ENCODE measurements around the gene LIPA. TPM values are rescaled to one million over a fixed set of nuclear protein-coding genes. Genes with fewer than 3 reads are reported as not detected.

LIPA gene
- total RNA-seq, 3 donors from 2014 or later = 13.2 to 15.8 (median 14.7) TPM

DNA sequence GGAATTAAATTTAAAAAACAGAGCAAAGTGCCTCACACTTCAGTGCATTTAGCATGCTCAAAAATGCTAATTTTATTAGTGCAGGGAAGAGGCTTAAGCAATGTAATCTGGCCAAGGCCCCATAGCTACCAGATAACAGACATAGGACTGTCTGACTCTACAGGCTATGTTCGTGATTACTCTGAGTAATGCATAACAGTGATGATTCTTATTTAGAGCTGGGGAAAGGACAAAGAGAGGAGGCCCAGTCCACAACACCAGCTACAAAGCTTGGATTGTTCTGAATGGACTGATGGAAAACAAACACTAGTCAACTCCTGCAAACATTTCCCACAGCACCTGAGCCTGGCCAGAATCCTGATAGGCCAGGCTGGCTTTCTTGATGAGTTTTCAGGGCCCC, 36.1 kb downstream of the LIPA start:
- ATAC-seq = no peak
- Mint-ChIP-seq H3K4me3 (no peak overlapping the region), H3K36me3 (ENCODE audit: insufficient read depth) (peaks cover 1% of the 10 kb centered on the region), H3K9me3 (no peaks in the 10 kb centered on the region), H3K27me3 (ENCODE audit: low read depth) (peaks cover 2% of the 10 kb centered on the region), H3K4me1 (ENCODE audit: low read depth) (peaks cover 9% of the 10 kb centered on the region)
- DNase-seq = no peak

DNA sequence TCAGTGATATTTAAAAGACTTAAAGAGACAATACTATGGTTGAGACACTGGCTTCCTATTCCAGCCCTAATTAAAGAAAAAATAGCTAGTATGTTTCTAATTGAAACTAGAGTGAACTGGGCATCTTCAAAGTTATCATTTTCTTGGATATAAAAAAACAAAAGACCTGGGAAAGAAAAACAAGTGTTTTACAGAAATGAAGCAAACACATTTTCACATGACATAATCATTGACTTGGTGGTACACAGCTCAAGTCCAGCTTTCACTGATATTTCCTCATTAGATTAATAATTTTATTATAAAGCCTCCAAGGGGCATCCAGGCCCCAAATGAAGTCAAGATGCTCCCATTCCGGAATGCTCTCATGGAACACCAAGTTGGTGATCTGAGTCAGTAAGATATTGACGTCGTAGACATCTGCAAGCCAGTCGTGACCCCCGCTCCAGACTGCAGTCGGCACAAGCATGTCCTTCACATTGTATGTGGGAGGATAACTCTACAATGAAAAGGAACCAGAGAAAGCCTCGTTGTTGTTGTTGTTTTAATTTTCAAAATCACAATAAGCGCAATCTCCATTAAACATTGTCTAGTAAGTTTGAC, 36.9 kb downstream of the LIPA start:
- Mint-ChIP-seq H3K4me1 (ENCODE audit: low read depth) (peaks cover 9% of the 10 kb centered on the region), H3K27me3 (ENCODE audit: low read depth) (peaks cover 8% of the 10 kb centered on the region), H3K9me3 (no peaks in the 10 kb centered on the region), H3K4me3 (no peak overlapping the region), H3K36me3 (ENCODE audit: insufficient read depth) (peaks cover 1% of the 10 kb centered on the region)
- DNase-seq (no peak), ATAC-seq (no peak)

DNA sequence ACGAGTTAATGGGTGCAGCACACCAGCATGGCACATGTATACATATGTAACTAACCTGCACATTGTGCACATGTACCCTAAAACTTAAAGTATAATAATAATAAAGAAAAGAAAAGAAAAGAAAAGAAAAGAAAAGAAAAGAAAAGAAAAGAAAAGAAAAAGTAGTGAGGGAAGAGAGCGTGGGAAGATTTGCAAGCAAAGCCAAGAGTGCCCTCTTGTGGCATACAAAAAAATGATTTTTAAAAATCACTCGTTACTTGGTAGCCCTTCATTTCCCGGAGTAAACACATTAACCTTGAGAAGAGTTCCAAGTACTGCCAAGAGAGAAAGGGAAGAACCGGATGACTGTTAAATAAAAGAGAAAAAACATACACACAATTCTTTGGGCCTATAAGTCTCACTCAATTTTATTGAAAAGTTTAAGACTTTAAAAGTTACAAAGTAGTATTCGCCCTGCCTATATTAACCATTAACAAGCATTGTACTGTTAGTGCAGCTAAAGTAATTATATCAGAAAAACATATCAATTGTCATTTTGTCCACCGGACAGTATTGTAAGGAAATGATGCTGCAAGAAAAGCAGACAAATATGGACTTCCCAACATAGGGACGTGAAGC, 38.3 kb downstream of the LIPA start:
- Mint-ChIP-seq H3K27me3 (ENCODE audit: low read depth) (peaks cover 18% of the 10 kb centered on the region), H3K4me1 (ENCODE audit: low read depth) (peaks cover 9% of the 10 kb centered on the region), H3K36me3 (ENCODE audit: insufficient read depth) (peaks cover 1% of the 10 kb centered on the region), H3K9me3 (no peaks in the 10 kb centered on the region), H3K4me3 (no peak overlapping the region)
- ATAC-seq (no peak), DNase-seq (no peak)

DNA sequence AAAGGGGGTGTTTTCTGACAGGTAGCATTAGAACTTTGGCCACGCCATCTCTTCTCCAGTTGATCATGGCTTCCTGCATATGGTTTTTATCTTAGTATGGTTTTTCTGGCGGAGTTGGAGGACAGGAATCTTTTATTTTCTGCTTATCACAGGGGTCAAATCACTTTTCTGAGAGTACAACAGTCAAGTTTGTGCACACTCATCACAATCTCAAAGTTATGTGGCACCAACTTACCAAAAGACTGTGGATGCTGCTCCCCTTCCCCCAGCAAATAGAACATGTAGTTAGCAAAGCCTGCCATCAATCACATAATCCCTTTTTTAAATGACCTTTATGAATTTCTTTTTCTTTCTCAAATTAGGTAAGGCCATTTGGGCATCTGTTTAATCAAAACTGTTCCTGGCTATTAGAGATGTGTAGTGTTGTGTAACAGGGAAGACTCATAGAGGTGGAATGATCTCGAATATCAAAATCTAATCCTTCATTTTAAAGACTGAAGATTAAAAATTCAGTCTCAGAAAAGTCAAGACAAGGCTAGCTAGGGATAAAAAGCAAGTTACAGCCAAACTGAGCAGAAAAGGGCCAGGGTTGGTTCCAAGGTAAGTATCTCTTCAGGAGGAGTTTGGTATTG, 40.7 kb downstream of the LIPA start:
- no peak for ATAC-seq
- Mint-ChIP-seq H3K9me3 (no peaks in the 10 kb centered on the region), H3K4me1 (ENCODE audit: low read depth) (peaks cover 12% of the 10 kb centered on the region), H3K4me3 (no peak overlapping the region), H3K27me3 (ENCODE audit: low read depth) (peaks cover 29% of the 10 kb centered on the region), H3K36me3 (ENCODE audit: insufficient read depth) (peaks cover 1% of the 10 kb centered on the region)
- no peak for DNase-seq

DNA sequence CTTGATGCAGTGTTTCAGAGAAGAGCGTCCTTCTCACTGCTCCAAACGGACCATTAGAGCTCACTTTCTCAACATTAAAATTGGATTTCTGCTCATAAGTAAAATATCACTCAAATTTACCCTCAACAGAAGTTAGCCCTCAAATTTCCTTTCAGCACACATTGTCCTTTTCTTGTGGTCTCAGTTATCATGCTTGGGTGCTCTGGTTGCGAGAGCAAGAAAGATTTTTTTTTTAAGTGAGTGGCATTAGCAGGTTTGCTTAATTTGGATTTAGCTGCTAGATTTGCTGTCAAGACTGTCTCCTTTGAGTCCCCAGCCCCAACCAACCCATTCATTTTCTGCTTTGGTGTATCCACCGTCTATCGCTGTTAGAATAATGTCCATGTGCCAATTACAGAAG, 41.9 kb downstream of the LIPA start:
- peaks cover 12% of the 10 kb centered on the region for H3K4me1 Mint-ChIP-seq (ENCODE audit: low read depth)
- no peak for ATAC-seq

DNA sequence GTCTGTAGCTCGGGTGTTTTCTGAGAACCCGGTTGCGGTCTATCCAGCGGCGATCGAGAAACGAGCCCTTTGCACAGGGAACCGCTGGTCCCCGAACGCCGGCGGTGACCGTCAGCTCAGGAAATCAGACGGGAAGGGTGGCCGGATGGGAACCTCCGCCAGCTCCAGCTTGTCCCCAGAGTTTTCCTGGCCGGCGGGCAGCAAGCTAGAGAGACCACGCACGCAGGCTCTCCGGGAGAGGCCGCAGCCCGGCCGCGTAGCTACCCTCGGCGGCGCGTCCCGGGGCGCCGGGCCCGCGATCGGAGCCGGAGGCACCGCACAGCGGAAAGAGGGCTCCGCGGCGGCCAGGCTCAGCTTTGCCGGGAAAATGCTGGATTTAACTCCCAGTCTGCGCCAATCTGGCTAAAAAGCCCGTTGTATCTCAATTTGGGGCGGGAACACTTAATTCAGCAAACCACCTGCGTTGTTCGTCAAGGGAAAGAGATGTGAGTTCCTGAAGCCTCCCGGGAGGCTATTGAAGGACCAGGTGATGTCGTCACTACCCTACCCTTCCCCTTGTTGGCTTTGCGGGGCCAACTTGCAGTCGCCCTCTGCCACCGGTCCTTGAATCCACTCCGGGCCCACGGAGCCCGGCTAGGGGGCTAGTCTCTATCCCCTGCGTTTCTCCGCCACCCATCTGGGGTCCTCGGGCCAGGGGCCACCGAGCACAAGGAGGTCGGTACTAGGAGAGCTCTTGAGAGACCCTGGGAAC, 43.6 kb downstream of the LIPA start:
- Mint-ChIP-seq H3K27me3 (ENCODE audit: low read depth) (peaks cover 35% of the 10 kb centered on the region), H3K9me3 (no peaks in the 10 kb centered on the region), H3K4me1 (ENCODE audit: low read depth) (peaks cover 11% of the 10 kb centered on the region), H3K4me3 (peak overlapping the region; percentile 80), H3K36me3 (ENCODE audit: insufficient read depth) (no peaks in the 10 kb centered on the region)
- DNase-seq (no peak), ATAC-seq (peak; percentile 27 to 41)

More for the DNA sequence above, 41.9 kb downstream of the LIPA start:
- Mint-ChIP-seq H3K27me3 (ENCODE audit: low read depth) (peaks cover 35% of the 10 kb centered on the region), H3K36me3 (ENCODE audit: insufficient read depth) (peaks cover 1% of the 10 kb centered on the region), H3K4me3 (no peak overlapping the region), H3K9me3 (no peaks in the 10 kb centered on the region)
- no peak for DNase-seq

DNA sequence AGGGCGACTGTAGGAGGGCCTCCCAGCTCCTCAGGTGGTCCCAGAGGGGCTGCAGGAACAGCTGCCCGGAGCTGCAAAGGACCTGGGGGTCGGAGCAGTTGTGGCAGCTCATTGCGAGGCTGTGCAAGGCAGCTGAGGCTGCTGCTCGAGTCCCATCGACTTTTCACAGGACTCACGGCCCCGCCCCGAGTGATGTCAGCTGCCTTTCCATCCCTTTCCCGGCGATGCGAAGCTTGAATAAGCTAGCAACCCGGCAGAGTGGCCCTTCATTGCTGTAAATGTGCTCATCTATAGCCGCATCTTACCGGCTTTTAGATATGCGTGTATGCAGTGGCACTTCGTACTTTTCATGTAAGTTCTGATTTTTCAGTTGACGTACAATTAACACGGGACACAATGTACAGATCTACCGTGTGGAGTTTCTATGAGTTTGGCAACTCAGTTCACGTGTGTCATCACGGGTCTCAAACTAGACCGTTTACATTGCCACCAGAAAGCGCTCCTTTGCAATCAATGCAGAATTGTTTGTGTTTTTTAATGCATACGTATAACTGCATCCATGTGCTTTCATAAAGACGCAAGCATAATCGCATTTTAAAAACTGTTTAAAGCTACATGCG, 44.3 kb downstream of the LIPA start, which contains the start of gene CH25H:
CH25H (minus strand) TSS at position 137 of the 620 bp plus-strand sequence; CDS start at position 112, 25 bp downstream.
- Mint-ChIP-seq H3K27me3 (ENCODE audit: low read depth) (peaks cover 35% of the 10 kb centered on the region), H3K9me3 (no peaks in the 10 kb centered on the region), H3K4me3 (peak within 1 kb of the TSS; percentile 80), H3K36me3 (ENCODE audit: insufficient read depth) (no peaks in the 10 kb centered on the region), H3K4me1 (ENCODE audit: low read depth) (peaks cover 11% of the 10 kb centered on the region)
- DNase-seq = peak; percentile 40
- ATAC-seq = peak; percentile 67 to 70

DNA sequence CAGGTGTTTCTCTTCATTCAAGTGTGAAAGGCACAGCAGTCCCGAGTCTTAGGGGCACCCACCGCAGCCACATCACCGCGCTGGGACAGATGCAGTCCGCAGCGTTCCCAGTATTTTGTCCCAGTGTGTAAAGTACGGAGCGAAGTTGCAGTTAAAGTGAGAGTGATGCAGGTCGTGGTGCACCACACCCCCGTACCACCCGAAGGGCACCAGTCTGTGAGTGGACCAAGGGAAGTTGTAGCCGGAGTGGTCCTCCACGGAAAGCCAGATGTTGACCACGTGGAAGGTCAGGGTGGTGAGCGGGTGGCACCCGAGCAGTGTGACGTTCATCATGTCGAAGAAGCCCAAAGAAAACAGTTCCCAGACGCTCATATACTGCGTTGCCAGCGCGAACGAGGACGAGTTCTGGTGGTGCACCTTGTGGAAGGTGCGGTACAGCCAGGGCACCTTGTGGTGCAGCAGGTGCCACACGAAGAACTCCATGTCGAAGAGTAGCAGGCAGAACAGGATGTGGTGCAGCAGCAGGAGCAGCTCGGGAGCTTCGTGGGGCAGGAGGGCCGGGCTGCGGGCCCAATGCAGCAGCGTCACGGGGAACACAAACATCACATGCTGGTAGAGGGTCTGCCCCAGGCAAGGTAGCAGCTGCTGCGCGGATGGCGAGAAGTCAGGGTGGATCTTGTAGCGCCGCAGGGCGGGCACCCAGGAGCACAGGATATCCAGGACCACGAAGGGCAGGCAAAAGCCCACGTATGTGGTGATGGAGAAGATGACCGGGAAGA, 45.0 kb downstream of the LIPA start:
- Mint-ChIP-seq H3K27me3 (ENCODE audit: low read depth) (peaks cover 35% of the 10 kb centered on the region), H3K9me3 (no peaks in the 10 kb centered on the region), H3K4me3 (peak overlapping the region; percentile 80), H3K4me1 (ENCODE audit: low read depth) (peaks cover 11% of the 10 kb centered on the region), H3K36me3 (ENCODE audit: insufficient read depth) (no peaks in the 10 kb centered on the region)
- ATAC-seq (peak; percentile 55 to 62), DNase-seq (no peak)

DNA sequence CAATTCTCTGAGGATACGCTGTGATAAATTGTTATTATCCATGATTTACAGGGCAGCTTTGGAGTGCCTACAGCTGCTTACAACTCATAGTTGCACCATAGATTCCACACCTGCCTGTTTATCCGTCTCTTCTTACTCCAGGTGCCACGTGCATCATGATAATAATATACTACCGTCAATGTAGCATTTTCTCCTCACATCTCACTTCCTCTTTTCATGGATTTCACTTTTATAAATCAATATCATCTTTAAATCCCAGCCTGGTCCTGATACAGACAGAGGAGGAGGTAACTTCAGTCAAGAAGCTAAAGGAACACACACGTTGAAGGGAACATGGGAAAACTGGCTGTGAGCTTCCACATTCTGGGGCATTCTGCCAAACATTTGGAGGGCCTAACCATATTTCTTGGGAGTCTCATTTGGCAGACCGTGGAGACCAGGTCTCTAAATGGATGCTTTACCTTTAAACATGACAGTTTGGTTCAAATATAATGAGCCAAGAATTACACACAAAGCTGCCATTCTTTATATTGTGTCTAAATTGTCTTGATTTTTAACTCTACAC, 46.9 kb downstream of the LIPA start:
- Mint-ChIP-seq H3K4me3 (no peak overlapping the region), H3K9me3 (no peaks in the 10 kb centered on the region), H3K36me3 (ENCODE audit: insufficient read depth) (no peaks in the 10 kb centered on the region), H3K27me3 (ENCODE audit: low read depth) (peaks cover 31% of the 10 kb centered on the region), H3K4me1 (ENCODE audit: low read depth) (peaks cover 14% of the 10 kb centered on the region)
- no peak for ATAC-seq
- DNase-seq = no peak

DNA sequence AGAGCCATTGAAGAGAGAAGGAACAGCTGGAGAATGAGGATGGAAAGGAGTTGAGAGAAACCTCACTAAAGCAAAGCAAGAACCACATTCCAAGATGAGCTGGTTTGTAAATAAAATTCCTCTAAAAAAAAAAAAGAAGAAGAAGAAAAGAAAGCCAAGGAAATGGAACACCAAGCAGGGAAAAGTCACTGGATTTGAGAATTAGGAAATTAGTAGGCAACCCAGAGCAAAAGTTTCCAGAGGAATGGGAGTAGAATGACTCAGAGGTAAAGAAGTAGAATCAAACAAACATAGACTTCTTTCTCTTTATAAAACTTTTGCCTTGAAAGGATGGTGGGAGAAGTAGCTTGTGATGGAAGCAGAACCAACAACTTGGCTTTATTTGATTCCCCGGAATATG, 48.3 kb downstream of the LIPA start:
- Mint-ChIP-seq H3K27me3 (ENCODE audit: low read depth) (peaks cover 20% of the 10 kb centered on the region), H3K4me1 (ENCODE audit: low read depth) (peaks cover 14% of the 10 kb centered on the region), H3K36me3 (ENCODE audit: insufficient read depth) (no peaks in the 10 kb centered on the region), H3K4me3 (no peak overlapping the region), H3K9me3 (no peaks in the 10 kb centered on the region)
- DNase-seq = no peak
- no peak for ATAC-seq

DNA sequence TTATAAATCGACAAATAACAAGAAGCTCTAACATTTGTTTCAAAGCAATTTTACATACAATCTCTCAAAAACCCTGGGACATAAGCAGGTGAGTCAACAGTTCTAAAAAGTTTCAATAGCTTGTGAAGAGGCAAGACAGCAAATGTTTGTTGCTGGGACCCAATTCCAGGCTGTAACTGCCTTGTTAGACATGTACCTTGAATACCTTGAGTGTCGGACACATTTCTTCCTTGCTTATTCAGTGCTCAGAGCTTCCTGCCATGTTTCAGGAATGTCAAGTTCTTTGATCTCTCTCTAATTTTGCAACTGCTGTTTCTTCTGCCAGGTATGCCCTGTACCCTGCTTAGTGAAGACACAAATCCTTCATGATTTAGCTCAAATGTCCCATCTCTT, 49.5 kb downstream of the LIPA start:
- Mint-ChIP-seq H3K4me1 (ENCODE audit: low read depth) (peaks cover 14% of the 10 kb centered on the region), H3K4me3 (no peak overlapping the region), H3K36me3 (ENCODE audit: insufficient read depth) (no peaks in the 10 kb centered on the region), H3K27me3 (ENCODE audit: low read depth) (peaks cover 18% of the 10 kb centered on the region), H3K9me3 (no peaks in the 10 kb centered on the region)
- ATAC-seq (no peak), DNase-seq (no peak)

DNA sequence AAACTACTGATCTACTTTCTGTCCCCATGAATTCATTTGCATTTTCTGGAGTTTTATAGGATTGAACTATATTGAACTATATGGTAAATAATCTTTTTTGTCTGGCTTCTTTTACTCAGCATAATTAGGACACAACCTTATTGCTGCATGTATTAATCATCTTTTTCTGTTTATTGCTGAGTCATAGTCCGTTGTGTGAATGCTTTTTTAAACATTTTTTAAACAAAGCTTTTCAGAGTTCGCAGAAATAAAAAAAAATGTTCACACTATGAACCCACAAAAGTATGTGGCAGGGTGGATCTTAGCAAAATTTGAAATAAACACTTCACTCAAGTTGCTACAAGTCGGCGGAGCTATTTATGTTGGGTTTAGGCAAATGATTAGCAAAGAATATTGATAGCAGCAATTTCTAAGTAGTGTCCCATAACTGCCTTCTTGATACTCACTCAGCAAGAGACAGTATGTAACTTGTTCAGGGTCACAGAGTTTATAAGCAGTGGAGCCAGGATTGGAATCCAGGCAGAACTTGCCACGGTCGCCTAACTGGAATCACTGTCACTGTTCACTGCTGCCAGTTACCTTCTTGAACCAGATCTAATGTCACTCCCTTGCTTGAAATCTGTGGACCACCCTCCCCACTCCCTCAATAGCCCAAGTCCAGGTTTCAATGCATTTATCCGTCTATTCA, 50.1 kb downstream of the LIPA start:
- H3K9me3 Mint-ChIP-seq = no peaks in the 10 kb centered on the region
- H3K27me3 Mint-ChIP-seq (ENCODE audit: low read depth) = peaks cover 13% of the 10 kb centered on the region
- no peaks in the 10 kb centered on the region for H3K36me3 Mint-ChIP-seq (ENCODE audit: insufficient read depth)
- ATAC-seq = no peak
- H3K4me1 Mint-ChIP-seq (ENCODE audit: low read depth) = peaks cover 8% of the 10 kb centered on the region
- DNase-seq = no peak
- H3K4me3 Mint-ChIP-seq = no peak overlapping the region

DNA sequence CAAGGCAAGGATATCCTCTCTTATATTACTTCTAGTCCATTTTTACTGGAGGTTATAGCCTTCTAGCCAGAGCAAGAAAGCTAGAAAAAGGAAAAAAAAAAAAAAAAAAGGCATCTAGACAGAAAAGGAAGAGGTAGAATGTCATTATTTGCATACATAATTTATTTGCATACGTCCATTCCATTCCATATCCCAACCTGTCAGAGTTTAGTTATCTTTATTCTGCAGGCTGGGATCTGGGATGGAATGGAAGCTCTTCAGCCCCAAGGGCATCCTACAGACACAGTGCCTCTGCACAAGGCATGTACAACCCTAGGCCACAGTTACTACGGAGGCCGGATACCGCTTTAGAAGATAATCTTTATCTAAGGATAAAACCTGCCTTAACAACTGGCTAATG, 54.1 kb downstream of the LIPA start:
- H3K9me3 Mint-ChIP-seq = no peaks in the 10 kb centered on the region
- H3K4me1 Mint-ChIP-seq (ENCODE audit: low read depth) = peaks cover 4% of the 10 kb centered on the region
- DNase-seq (no peak), ATAC-seq (no peak)
- H3K36me3 Mint-ChIP-seq (ENCODE audit: insufficient read depth) = no peaks in the 10 kb centered on the region
- H3K4me3 Mint-ChIP-seq = no peak overlapping the region
- peaks cover 16% of the 10 kb centered on the region for H3K27me3 Mint-ChIP-seq (ENCODE audit: low read depth)

All from activated T-cell treated with anti-CD3 and anti-CD28 coated beads, Interleukin-2, amount 50 U/mL, for 4 hours (primary cell).